ENCODE data around the gene RBM7. TPM values are rescaled to one million over a fixed set of nuclear protein-coding genes. Genes with fewer than 3 reads are reported as not detected.

The RBM7 gene
- total and polyA plus RNA-seq, 2 experiments from 2014 or later = 48.6 to 57.0 TPM

GRCh38 chr11:114401311-114401710 lies 845 bp downstream of the RBM7 start:
- H3K4me3 ChIP-seq = peak overlapping the region; percentile 94
- peak overlapping the region; percentile 99 for H3K27ac ChIP-seq
- H3K9ac ChIP-seq = peak overlapping the region; percentile 98
- in situ Hi-C loops (cut with MboI) = no loop called here
- peak; percentile 40 for DNase-seq
- H4K20me1 ChIP-seq (ENCODE audit: insufficient read depth) = peaks cover 9% of the 10 kb centered on the region; the same call in 1 of the 2 replicates
- H3K4me1 ChIP-seq (ENCODE audit: insufficient read depth) = peaks cover 45% of the 10 kb centered on the region
- peak overlapping the region; percentile 87 for H3K4me2 ChIP-seq (ENCODE audit: unreplicated experiment)
- TF ChIP-seq EZH2 (IDR thresholded peaks at IDR 0.05; ENCODE audit: insufficient read depth, poor library complexity, severe bottlenecking) = no peak
- TF ChIP-seq EZH2phosphoT487 (IDR thresholded peaks at IDR 0.05; ENCODE audit: insufficient read depth, low read depth) = no peak
- 2 to 3% methylated on average over 4 of the region's 4 CpGs for WGBS, 2 experiments (ENCODE audit: low coverage in 1 of 2, low lambda C conversion rate in 2 of 2, missing lambda C conversion rate in 2 of 2)
- no peaks in the 10 kb centered on the region for H3K9me2 ChIP-seq (ENCODE audit: insufficient read depth)
- peak overlapping the region; percentile 37; the same call in 1 of the 2 replicates for H2AFZ ChIP-seq
- H3K9me3 ChIP-seq (ENCODE audit: low read depth) = no peaks in the 10 kb centered on the region
- H3F3A ChIP-seq (ENCODE audit: insufficient read depth) = peaks cover 7% of the 10 kb centered on the region; the same call in 1 of the 2 replicates
- H3K27me3 ChIP-seq (replicated peaks; ENCODE audit: insufficient read depth) = no peaks in the 10 kb centered on the region
- H3K79me2 ChIP-seq (ENCODE audit: insufficient read depth) = peaks cover 75% of the 10 kb centered on the region
- peaks cover 26% of the 10 kb centered on the region for H3K36me3 ChIP-seq (ENCODE audit: low read depth)

GRCh38 chr11:114412946-114413345 lies 12.5 kb downstream of the RBM7 start:
- H3K4me3 ChIP-seq = no peak overlapping the region
- TF ChIP-seq EZH2phosphoT487 (IDR thresholded peaks at IDR 0.05; ENCODE audit: insufficient read depth, low read depth) (no peak), EZH2 (IDR thresholded peaks at IDR 0.05; ENCODE audit: insufficient read depth, poor library complexity, severe bottlenecking) (no peak)
- H3K36me3 ChIP-seq (ENCODE audit: low read depth) = peaks cover 27% of the 10 kb centered on the region
- WGBS, 2 experiments (ENCODE audit: low coverage in 1 of 2, low lambda C conversion rate in 2 of 2, missing lambda C conversion rate in 2 of 2) = 95 to 99% methylated on average over 4 of the region's 4 CpGs
- no peak overlapping the region for H3K9ac ChIP-seq
- no peaks in the 10 kb centered on the region for H4K20me1 ChIP-seq (ENCODE audit: insufficient read depth)
- H3K27me3 ChIP-seq (replicated peaks; ENCODE audit: insufficient read depth) = no peaks in the 10 kb centered on the region
- no peak overlapping the region for H3K4me2 ChIP-seq (ENCODE audit: unreplicated experiment)
- peaks cover 12% of the 10 kb centered on the region for H3K79me2 ChIP-seq (ENCODE audit: insufficient read depth)
- DNase-seq = no peak
- no peak overlapping the region for H2AFZ ChIP-seq
- H3F3A ChIP-seq (ENCODE audit: insufficient read depth) = peaks cover 42% of the 10 kb centered on the region; the same call in 1 of the 2 replicates
- H3K4me1 ChIP-seq (ENCODE audit: insufficient read depth) = peaks cover 14% of the 10 kb centered on the region
- no peaks in the 10 kb centered on the region for H3K9me2 ChIP-seq (ENCODE audit: insufficient read depth)
- H3K27ac ChIP-seq = no peak overlapping the region
- in situ Hi-C loops (cut with MboI) = no loop called here
- no peaks in the 10 kb centered on the region for H3K9me3 ChIP-seq (ENCODE audit: low read depth)

GRCh38 chr11:114413958-114414357 lies 13.5 kb downstream of the RBM7 start:
- Histone ChIP-seq H3K4me1 (ENCODE audit: insufficient read depth) (peaks cover 14% of the 10 kb centered on the region), H3K4me2 (ENCODE audit: unreplicated experiment) (no peak overlapping the region), H3K36me3 (ENCODE audit: low read depth) (peaks cover 18% of the 10 kb centered on the region), H3K9ac (no peak overlapping the region), H3K9me3 (ENCODE audit: low read depth) (no peaks in the 10 kb centered on the region), H3F3A (ENCODE audit: insufficient read depth) (peaks cover 34% of the 10 kb centered on the region; the same call in 1 of the 2 replicates), H3K9me2 (ENCODE audit: insufficient read depth) (no peaks in the 10 kb centered on the region), H2AFZ (no peak overlapping the region), H3K27me3 (replicated peaks; ENCODE audit: insufficient read depth) (no peaks in the 10 kb centered on the region), H3K4me3 (no peak overlapping the region), H3K27ac (no peak overlapping the region), H3K79me2 (ENCODE audit: insufficient read depth) (peaks cover 2% of the 10 kb centered on the region), H4K20me1 (ENCODE audit: insufficient read depth) (no peaks in the 10 kb centered on the region)
- 81 to 82% methylated on average over 10 of the region's 10 CpGs for WGBS, 2 experiments (ENCODE audit: low coverage in 1 of 2, low lambda C conversion rate in 2 of 2, missing lambda C conversion rate in 2 of 2)
- DNase-seq = no peak
- in situ Hi-C loops (cut with MboI) = no loop called here
- TF ChIP-seq EZH2 (IDR thresholded peaks at IDR 0.05; ENCODE audit: insufficient read depth, poor library complexity, severe bottlenecking) (no peak), EZH2phosphoT487 (IDR thresholded peaks at IDR 0.05; ENCODE audit: insufficient read depth, low read depth) (no peak)

- Histone ChIP-seq H3F3A (ENCODE audit: insufficient read depth) (peaks cover 18% of the 10 kb centered on the region; the same call in 1 of the 2 replicates), H3K27me3 (replicated peaks; ENCODE audit: insufficient read depth) (no peaks in the 10 kb centered on the region)
Observed at GRCh38 chr11:114416441-114416961, 16.0 kb downstream of the RBM7 start.

More at GRCh38 chr11:114416441-114416961, 16.0 kb downstream of the RBM7 start:
- Histone ChIP-seq H3K9me3 (ENCODE audit: low read depth) (no peaks in the 10 kb centered on the region), H3K9me2 (ENCODE audit: insufficient read depth) (no peaks in the 10 kb centered on the region), H3K36me3 (ENCODE audit: low read depth) (no peaks in the 10 kb centered on the region), H3K4me3 (no peak overlapping the region), H4K20me1 (ENCODE audit: insufficient read depth) (no peaks in the 10 kb centered on the region), H2AFZ (no peak overlapping the region), H3K9ac (no peak overlapping the region), H3K27ac (peak overlapping the region; percentile 31), H3K4me2 (ENCODE audit: unreplicated experiment) (no peak overlapping the region), H3K4me1 (ENCODE audit: insufficient read depth) (peaks cover 14% of the 10 kb centered on the region), H3K79me2 (ENCODE audit: insufficient read depth) (no peaks in the 10 kb centered on the region)
- peak; percentile 70 for DNase-seq
- TF ChIP-seq EZH2phosphoT487 (IDR thresholded peaks at IDR 0.05; ENCODE audit: insufficient read depth, low read depth) (no peak), EZH2 (IDR thresholded peaks at IDR 0.05; ENCODE audit: insufficient read depth, poor library complexity, severe bottlenecking) (no peak)
- in situ Hi-C loops (cut with MboI) = no loop called here

All from GM23248 (cell line).